Measurements from ENCODE around the gene KCNN4.
A peak's percentile ranks its signal among the peaks of the same experiment; 100 is the strongest.
"Not testable (repeated sequence)": the region's sequence is repeated elsewhere in the genome, so short reads cannot be mapped to it uniquely, and the experiment has no call there.

KCNN4 gene

DNA sequence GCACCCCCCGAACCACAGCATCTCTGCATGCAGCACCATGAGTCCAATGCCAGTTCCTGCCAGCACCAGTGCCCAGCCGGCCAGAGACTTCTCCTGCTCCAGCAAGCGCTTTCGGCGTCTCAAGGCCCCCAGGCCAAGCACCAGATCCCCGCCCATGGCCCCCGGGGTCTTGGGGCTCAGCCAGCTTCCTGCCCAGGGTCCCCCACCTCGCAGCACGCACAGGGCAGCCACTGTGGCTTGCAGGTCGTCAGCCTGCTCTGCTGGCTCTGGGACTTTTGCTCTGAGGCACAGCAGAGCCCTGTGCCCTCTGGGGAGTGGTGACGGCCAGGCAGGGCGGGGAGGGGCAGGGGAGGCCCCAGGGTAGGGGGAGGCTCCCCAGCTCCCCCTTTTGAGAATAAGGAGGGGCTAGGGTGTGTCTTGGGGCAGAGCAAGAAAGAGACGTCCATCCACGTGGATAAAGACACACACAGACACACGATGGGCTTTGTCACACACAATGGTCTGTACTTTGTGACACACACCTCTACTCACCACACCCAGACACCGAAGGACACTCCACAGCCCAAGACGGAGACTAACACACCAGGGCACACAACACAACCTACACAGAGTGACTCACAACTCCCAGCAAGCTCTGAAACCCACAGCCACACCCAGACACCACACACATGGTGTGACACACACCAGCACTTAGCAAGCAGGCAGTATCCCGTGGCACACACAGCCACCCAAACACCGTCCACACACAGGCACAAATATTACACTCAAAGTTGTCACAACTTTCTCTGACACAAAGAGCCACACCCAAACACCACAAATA, at the start of gene KCNN4:
TSS of gene KCNN4 (minus strand) at position 268 of the 820 bp plus-strand sequence. CDS start at position 156, 112 bp downstream.
- FAIRE-seq, result no peak

DNA sequence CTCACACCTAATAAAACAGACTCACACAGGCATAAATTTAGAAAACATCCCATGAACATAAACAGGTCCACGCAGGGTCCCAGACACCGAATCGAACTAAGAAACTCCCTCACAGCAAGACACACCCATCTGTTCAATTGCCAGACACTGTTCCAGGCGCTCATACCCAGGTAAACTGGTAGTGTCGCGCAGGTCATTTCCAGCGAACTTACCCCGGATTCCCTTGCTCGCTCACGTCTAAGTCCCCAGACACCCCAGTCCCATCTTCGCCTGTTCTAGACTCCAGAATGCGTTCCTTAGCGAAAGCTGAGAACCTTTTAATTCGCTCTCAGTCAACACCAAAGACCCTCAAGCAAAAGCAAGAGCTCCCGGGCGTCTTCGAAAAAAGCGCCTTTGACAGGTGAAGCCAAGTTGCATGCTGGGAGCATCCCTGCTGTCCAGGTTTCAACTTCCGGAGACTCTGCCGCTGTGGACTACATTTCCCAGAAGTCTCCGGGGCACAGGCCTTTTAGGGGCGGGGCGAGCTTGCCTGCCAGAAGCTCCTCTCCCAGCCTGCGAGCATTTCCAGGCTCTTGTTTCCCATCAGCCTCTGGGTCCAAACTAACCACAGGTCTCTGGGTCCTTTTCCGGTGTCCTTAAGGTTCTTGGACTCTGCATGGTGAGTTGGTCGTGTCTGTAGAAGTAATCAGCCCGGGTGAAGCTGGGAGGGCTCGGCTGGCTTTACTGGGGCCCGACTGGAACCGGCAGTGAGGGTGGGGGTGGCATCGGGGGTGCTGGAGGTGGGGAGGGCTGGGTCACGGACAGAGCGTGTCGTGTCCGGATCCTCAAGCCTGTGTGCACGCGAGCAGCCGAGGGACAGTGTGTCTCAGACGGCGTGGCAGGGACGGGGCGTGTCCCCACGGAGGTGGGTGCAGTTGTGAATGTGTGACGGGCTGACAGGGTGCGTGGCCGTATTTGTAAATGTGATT, 46.3 kb upstream of the KCNN4 start, which contains the start of gene ZNF283:
TSS of gene ZNF283 (plus strand) at position 535 of the 968 bp plus-strand sequence. CDS start 6,184 bp downstream, outside the sequence.
- FAIRE-seq, result peak; percentile 67

- FAIRE-seq, result not testable (repeated sequence)
These were observed 43.8 kb upstream of the KCNN4 start for GRCh38 chr19:43824572-43824971.

GRCh38 chr19:43823856-43824255, 43.1 kb upstream of the KCNN4 start:
- not testable (repeated sequence) for FAIRE-seq

DNA sequence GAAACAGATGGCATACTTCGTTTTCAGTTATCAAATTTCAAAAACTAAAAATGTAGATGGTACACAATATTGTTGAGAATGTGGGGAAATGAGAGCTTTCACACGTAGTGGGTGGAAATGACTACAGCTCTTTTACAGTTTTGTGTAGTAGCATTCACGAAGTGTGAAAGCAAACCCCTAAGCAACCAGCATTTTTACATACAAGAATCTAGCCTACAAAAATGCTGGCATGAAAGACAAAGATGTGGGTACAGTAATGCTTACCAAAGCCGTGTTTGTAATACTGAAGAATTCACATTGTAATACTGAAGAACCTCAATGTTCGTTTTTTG, 40.1 kb upstream of the KCNN4 start:
- no peak for FAIRE-seq

DNA sequence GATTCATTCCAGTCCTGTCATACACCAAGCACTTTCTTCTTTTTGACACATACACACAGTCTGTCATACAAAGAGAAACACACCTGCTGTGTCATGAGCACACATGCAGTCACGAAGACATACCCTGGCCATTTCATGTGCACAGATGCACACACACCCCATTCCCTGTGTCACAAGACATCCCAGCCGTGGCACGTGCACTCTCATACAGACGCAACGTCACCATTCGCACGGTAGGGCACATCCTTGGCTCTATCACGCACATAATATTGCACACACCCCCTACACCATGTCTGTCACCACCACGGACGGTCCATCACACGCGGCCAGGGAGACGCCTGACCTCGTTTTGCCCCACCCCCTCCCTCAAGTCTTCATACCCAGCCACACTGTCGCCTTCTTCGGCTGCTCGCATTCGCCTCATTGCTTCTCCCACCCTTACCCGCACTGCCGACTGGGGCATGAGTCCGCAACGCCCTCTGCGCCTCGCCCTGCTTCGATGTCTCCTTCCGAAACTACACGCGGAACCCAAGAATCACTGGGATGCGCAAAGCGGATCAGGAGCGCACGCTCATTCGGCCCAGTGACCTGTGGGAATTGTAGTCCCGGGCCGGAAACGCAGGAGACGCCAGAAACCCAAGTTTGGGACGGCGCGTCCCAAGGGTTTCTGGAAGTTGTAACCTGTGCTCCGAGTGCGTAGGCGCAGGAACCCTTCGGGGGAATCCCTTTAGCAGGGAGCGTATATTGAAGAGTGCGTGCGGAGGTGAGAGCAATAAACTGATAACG, 39.5 kb upstream of the KCNN4 start:
- FAIRE-seq, result no peak

DNA sequence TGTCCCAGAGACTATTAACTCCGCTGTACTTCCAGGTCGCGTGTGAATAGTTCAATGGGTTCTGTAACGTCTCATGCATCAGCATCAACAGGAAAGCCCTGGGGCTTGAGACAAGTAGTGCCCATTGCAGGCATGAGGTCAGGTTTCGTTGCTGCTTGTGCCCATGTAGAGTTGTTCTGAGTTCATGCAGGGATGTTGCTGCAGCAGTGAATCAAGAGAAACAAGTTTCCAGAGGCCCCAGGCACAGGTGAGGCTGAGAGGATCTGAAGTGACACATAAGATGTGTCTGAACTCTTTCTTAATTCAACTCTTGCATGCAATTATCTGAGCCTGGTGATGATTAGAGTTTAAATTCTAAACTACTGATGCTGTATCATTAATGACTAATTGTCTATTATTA, 37.7 kb upstream of the KCNN4 start:
- no peak for FAIRE-seq

DNA sequence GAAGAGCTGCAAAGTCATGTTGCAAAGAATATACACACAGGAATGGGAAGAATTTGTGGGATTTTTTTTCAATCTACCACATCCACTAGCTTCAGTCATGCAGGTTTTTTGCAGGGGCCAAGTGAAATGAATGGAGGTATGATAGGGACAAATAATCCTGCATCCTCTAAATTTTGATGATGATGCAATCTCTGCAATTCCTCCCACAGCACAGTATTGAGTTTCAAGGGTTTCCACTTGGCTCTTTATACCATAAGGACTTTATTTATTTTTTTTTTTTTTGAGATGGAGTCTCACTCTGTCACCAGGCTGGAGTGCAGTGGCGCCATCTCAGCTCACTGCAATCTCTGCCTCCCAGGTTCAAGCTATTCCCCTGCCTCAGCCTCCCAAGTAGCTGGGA, 36.7 kb upstream of the KCNN4 start:
- FAIRE-seq, result not testable (repeated sequence)

GRCh38 chr19:43814663-43815352, 34.0 kb upstream of the KCNN4 start:
- FAIRE-seq, result no peak

GRCh38 chr19:43812688-43813087, 31.9 kb upstream of the KCNN4 start:
- no peak for FAIRE-seq

DNA sequence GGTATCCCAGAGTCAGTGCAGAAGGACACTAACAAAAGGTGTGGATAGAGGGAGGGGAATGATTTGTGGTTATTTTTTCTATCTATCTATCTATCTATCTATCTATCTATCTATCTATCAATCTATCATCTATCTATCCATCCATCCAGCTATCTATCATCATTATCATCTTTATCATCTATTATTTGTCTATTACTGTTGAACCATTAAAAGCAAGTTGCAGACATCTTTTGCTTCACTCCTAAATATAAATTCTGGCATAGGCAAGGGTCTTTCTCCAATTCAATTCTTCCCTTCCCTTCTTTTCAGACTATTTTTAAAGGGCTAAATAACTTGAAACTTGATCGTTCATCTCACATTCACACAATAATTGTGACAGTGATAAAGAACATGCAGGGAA, 31.5 kb upstream of the KCNN4 start:
- no peak for FAIRE-seq

DNA sequence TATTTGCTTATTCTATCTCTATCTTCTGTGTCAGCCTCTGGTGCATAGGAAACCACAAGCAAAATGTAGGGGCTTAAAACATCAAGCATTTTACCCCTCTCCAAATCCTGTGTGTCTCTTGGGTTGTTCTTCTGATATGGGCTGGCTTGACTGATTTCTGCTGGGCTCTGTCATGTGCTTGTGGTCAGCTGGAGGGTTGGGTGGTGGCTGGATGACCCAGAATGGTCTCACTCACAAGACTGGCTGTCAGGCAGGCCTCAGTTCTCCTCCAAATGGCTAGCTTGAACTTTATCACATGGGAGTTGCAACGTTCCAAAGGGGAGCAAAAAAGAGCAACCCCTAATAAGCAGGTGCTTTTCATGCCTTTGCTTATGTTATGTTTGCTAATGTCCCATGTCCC, 31.1 kb upstream of the KCNN4 start:
- no peak for FAIRE-seq

GRCh38 chr19:43809762-43810696, 29.3 kb upstream of the KCNN4 start:
- peak; percentile 95 for FAIRE-seq

- no peak for FAIRE-seq
These were observed 26.9 kb upstream of the KCNN4 start for GRCh38 chr19:43807651-43808050.

GRCh38 chr19:43806848-43807247, 26.1 kb upstream of the KCNN4 start:
- no peak for FAIRE-seq

DNA sequence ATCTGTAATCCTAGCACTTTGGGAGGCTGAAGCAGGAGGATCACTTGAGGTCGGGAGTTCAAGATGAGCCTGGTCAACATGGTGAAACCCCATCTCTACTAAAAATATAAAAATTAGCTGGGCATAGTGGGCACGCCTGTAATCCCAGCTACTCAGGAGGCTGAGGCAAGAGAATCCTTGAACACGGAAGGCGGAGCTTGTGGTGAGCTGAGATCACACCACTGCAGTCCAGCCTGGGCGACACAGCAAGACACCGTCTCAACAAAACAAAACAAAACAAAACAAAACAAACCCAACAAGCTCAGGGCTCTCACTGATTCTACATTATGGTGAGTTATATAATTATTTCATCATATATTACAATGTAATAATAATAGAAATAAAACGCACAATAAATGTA, 25.6 kb upstream of the KCNN4 start:
- FAIRE-seq, result not testable (repeated sequence)

DNA sequence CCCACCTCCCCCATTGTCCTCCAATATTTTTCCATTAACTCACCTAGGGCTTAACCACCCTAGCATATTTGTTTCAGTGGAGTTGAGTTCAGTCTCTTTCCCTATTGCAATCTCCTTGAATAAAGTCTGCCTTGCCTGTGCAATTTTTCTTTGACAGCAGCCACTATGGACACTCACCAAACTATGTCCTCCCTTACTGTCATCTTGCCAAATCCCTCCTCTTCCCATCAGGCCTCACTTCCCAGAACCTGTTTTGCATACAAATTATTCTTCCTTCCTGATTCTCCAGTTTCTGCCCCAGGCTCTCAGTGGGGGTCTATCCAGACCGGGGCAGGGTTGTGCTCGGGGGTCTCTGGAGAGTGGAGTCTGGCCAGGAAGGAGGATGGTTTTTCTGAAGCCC, 23.7 kb upstream of the KCNN4 start:
- FAIRE-seq, result no peak

GRCh38 chr19:43802216-43802951, 21.6 kb upstream of the KCNN4 start, which contains the start of gene LYPD5:
TSS of gene LYPD5 (minus strand) at chr19:43802447. CDS start at chr19:43802380, 67 bp downstream.
- no peak for FAIRE-seq

- FAIRE-seq, result no peak
These were observed 18.8 kb upstream of the KCNN4 start for GRCh38 chr19:43799502-43800142.

Data from G401.6 (cell line).